GM12801 (cell line): ENCODE data around the gene LUC7L3.

Experiments used
- CTCF ChIP-seq: IDR thresholded peaks from one replicate; pipeline ENCODE4 v1.5.1; 2011; ENCODE audit warnings: control low read depth; ENCODE audit not compliant: insufficient read length; ENCODE audit errors: extremely low read depth

Gene LUC7L3

GRCh38 chr17:50769884-50770283 is 50.5 kb downstream of the LUC7L3 start:
- TF ChIP-seq CTCF: no peak

- TF ChIP-seq CTCF: no peak
Observed at GRCh38 chr17:50770346-50770745, 50.9 kb downstream of the LUC7L3 start.

- no peak for TF ChIP-seq CTCF
Observed at GRCh38 chr17:50771991-50772785, 52.8 kb downstream of the LUC7L3 start.

- TF ChIP-seq CTCF: no peak
Observed at GRCh38 chr17:50774225-50774803, 54.9 kb downstream of the LUC7L3 start.

- no peak for TF ChIP-seq CTCF
Observed at GRCh38 chr17:50775926-50776325, 56.5 kb downstream of the LUC7L3 start.

GRCh38 chr17:50778471-50778870 is 59.1 kb downstream of the LUC7L3 start:
- TF ChIP-seq CTCF: no peak

- no peak for TF ChIP-seq CTCF
Observed at GRCh38 chr17:50778988-50779387, 59.6 kb downstream of the LUC7L3 start.
